HG03196 (cell line): ENCODE measurements around the gene TTC23L.
"Not testable (repeated sequence)": the region's sequence is repeated elsewhere in the genome, so short reads cannot be mapped to it uniquely, and the experiment has no call there.

ENCODE experiments used
- ATAC-seq: cut with Tn5 transposase; IDR thresholded peaks from one replicate; pipeline ENCODE4 v1.9.1; 2021; ENCODE audit not compliant: unreplicated experiment

Gene TTC23L, protein sequence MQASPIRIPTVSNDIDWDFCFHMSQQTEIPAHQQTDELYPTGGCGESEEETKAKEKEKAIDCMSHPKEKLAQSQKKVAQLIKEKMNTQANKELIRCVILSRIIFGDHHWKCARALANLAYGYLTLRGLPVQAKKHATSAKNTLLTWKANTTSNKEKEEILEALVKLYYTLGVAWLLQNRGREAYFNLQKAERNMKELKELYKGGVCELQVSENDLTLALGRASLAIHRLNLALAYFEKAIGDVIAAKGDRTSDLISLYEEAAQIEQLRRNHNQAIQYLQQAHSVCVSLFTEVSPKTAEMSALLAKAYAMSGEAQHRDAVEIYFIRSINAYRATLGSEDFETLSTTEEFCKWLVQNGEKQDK

DNA sequence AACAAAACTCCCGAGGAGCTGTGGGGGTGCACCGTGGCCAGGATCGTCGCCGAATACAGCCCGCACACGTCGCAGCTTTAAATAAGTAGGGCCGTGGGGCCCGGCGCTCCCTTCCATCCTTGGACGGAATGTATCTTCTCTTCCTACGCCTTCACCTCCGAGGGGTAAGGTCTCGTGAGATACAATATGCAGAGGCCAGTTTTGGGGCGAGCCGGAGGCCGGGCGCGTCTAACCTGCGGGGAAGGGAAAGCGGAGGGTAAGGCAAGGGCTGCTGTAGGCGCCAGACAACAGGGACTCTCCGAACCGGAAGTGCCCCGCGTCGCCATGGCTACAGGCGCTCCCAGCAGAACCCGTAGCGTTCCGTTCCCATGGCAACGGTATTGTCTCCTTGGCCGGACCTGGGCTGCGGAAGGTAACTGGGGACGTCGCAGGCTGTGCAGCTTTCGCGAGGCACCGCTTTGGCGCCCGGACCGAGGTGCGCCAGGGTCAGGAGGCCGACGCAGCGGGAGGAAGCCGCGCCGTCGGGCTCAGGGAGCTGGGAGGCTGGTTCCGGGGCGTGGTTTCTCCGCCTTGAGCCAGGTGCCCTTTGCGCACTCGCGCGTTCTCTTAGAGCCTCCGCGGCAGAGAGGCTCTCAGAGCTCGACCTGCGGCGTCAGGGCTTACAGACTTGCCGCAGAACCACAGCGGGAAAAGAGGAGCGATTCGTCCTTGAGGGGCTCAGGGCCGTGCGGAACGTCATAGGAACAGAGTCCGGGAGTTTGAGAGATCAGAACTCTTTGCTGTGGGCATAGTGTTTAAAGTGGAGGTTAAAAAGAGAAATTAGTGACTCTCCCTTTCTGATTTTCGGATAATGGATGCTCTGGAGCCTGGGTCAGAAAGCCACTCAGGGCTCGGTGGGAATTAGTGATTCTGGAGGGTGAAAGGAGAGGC, at the start of gene TTC23L:
Gene TTC23L (plus strand): TSS at position 380 of the 930 bp plus-strand sequence. CDS start 1,508 bp downstream, outside the sequence.
- ATAC-seq, result peak; percentile 97

DNA sequence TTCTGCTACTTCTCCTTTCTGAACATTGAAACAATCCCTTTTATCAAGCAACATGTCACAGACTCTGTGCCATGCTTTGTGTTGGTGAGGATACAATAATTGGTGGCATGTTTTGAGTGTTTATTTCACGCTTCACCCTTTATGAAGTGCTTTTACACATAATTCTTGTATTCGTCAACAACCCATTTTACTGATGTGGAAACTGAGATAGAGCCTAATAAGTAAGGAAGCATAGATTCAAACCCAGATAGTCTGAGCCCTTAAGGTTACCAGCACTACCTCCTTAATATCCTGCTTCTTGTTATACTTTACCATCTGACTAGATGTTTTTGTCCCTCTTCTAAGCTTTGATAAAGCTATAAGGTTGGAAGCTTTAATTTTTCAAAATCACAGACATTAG, 49.3 kb upstream of the TTC23L start:
- ATAC-seq, result no peak

DNA sequence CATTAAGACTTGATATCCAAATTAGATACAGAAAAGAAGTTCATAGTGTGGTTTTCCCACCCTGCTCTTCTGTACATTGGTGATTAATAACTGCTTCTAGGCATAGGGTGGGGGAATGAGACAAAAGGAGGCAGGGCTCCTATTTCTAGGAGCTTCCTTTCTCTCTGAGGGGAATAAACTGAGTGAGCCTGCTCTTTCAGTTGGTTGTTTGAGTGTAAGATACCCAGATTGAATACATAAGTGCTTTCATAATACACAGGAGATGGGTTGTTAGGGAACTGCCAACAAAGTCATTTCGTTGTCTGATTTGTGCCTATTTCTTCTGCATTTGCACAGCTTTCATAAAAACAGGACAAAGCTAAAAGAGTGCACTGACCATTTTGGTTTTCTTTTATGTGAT, 48.9 kb upstream of the TTC23L start:
- no peak for ATAC-seq

DNA sequence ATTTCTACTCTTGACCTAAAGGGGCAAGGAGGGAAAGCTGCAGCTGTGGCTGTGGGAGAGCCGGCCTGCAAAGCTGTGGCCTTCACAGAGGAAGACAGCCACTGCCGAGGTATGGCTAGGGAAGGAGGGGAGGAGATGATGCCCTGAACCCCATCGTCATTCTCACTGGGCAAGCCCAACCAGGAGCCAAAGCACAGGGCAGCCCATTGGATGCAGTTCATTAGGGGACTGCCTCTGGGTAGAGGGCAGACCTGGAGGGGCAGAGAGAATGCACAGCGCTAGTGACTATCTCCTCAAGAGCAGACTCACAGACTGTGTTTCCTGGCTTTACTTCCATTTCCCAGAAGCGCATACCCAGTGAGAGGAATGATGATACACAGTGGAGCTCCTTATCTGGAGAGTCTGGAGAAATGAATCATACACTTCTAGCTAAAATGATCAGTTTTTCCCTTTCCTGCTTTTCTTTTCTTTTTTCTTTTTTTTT, 47.2 kb upstream of the TTC23L start:
- no peak for ATAC-seq

DNA sequence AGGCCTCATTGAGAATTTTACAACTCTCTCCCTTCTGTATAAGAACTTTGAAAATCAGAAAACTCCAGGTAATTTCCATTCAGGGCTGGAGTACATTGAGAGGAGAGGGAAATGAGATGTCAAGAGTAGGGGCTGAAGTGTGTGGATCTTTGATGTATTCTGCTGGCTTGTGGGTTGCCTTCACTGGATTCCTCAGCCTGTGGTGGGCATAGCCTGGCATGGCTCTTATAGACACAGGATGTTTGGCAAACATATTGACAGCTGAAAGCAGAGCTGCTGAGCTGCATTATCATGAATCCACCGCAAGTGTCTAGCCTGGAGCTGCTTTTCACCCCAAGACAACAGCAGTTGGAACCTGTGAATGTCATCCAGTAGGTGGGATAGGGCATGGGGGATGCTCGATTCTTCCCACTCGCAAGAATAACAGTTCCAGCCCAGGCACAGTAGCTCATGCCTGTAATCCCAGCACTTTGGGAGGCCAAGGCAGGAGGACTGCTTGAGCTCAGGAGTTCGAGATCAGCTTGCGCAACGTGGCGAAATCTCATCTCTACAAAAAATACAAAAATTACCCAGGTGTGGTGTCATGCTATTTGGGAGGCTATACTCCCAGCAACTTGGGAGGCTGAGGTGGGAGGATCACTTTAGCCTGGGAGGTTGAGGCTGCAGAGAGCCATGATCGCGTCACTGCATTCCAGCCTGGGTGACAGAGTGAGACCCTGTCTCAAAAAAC, 36.0 kb upstream of the TTC23L start:
- ATAC-seq, result no peak

DNA sequence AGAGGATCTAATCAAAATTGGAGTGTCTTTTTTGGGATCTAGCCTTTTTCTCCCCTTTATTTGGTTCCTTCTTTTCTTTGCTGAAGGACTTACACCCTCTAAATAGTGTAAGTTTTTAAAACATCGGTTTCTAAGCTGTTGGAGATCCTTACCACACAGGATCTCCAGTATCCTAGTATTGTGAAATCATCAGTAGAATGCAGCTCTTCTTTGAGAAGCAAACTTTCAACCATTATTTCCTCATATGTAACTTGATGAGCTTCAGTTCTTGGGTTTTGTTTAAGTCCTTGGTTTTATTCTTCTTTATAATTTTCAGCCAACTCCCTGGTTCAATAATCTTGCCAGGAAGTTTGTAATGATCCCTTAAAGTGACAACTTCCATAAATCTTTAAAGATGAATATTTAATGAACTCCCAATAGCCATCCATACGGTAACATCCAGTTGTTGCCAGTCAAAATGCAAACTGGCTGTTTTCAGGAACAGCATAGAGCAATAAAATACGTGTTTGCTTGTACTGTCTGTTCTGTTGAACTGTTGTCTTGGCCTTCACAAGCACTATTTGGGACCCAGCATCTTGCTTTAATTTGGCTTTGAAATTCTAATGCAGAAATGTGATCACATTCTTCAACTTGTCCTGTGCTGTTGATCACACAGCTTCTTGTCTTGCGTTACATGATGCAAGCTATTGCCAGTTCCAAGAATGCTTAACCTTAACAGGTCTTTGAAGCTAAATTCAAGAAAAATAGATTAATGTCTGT, 34.8 kb upstream of the TTC23L start:
- no peak for ATAC-seq

DNA sequence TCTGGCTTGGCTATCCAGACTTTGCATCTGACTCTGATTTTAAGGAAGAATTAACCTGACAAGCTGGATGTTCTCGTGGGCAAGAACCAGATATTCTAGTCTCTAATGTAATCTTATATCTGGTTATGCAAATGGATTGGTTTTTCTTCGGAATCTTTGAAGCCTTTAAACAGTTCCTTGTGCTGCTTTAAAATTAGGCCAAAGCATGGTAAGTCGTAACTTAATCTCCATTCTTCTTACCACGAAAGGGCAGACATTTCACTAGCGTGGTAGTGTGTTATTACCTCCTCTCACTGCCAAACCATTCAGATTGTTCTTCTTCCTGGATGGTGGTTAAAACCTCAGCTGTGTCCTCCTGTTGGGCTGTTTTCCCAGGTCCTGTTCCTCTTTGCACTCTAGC, 34.1 kb upstream of the TTC23L start:
- ATAC-seq, result no peak

DNA sequence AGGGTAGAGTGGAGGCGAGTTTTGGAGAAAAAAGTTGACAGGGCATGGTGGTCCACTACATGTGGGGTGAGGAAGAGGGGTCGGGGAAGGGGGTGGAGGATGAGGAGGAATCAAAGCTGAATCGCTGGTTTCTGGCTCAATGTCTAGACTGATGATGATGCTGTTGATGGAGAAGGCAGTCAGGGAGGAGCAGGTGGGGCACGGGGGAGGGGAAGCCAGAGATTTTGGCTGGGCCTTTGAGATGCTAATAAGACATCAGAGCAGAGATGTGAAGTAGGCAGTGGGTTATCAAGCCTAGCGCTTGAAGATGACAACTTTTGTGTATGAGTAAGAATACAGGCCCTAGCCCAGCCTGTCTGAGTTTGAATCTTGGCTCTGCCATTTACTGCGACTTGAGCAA, 32.4 kb upstream of the TTC23L start:
- ATAC-seq, result no peak

DNA sequence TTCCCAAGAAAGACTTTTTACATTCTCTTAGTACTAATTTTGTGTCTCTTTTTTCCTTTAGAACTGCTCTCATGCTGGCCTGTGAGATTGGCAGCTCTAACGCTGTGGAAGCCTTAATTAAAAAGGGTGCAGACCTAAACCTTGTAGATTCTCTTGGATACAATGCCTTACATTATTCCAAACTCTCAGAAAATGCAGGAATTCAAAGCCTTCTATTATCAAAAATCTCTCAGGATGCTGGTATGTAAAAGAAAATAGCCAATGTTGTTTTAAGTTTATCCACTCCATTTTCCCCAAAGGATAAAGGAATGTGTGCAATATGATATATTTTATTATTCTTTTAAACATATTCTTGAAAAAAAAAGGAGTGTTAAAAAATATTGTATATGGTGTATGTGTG, 27.3 kb upstream of the TTC23L start:
- ATAC-seq, result no peak

DNA sequence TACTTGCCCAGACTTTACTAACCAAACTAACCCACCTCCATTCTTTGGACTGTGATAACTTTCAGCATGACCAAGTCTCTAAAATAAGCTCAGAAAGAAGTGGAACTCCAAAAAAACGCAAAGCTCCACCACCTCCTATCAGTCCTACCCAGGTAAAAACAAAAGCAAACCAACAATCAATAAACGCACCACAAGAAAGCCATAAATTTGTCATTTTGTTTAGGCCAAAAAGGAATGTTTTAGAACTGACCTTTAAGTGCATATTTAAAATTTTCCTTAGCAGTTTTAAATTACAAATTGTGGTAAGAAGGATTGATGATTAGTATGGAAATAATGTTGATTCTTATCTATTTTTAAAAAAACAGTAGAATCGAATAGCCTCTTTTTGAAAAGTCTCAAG, 25.5 kb upstream of the TTC23L start:
- no peak for ATAC-seq

DNA sequence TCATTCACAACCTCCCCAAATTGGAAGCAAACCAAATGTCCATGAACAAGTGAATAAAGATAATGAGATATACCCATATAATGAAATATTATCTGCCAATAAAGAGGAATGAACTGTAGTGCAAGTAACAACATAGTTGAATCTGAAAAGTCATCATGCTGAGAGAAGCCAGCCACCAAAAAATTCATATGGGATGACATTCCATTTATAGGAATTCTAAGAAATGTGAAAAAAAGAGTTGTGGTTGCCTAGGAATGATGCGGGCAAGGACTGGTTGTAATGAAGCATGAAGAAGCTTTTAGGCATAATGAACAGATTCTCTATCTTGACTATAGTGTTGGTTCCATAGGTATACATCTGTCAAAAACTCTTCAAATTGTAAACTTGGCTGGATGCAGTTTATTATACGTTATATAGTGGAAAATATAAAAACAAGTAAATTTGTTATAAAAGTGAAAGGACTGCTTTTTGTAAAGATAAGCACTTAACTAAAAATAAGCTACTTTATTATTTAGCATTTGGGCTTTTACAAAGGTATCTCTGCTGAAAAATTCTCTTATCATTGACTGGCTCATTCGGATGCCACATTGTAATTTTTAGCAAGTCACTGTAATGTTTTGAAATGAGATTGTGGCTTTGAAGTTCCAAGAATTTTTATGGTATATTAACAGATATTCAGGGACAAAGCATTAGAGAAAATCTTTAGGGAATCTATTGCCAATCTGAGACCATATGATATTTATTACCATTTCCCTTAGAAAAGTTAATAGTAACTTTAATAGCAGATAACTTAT, 21.2 kb upstream of the TTC23L start:
- ATAC-seq, result no peak

DNA sequence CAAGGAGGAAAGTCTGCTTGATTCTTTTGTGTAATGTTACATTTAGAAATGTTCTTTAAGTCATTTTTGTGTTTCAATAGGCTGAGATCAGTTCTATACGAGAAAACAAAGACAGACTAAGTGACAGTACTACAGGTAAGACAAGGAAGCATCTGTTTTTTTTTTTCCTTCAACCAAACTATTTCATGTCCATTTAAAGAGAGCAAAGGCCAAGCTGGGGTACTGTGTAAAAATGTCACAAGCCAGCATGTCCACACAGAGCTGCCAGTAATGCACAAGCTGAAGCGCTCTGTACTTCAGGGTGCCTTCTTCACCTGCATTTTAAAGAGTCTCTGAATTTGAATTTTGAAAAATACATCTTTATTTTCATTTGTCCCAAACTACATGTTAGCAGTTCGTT, 20.2 kb upstream of the TTC23L start:
- ATAC-seq, result no peak

DNA sequence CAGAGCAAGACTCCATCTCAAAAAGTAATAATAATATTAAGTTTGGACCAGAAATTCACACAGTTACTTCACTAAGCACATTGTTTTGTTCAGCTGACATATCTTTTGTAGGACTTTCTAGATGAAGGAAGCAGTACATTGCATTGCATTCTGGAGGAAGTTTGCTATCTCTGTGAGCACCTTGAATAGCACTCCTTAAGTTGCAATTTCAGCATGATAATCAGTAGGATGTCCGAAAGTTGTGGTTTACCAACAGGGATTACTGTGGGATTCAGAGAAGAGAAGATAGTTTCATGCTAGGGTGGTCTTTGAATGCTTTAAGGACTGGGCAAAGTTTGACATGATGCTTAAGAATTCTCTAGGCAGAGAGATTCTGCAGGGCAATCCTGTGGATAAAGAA, 18.4 kb upstream of the TTC23L start:
- ATAC-seq, result no peak

DNA sequence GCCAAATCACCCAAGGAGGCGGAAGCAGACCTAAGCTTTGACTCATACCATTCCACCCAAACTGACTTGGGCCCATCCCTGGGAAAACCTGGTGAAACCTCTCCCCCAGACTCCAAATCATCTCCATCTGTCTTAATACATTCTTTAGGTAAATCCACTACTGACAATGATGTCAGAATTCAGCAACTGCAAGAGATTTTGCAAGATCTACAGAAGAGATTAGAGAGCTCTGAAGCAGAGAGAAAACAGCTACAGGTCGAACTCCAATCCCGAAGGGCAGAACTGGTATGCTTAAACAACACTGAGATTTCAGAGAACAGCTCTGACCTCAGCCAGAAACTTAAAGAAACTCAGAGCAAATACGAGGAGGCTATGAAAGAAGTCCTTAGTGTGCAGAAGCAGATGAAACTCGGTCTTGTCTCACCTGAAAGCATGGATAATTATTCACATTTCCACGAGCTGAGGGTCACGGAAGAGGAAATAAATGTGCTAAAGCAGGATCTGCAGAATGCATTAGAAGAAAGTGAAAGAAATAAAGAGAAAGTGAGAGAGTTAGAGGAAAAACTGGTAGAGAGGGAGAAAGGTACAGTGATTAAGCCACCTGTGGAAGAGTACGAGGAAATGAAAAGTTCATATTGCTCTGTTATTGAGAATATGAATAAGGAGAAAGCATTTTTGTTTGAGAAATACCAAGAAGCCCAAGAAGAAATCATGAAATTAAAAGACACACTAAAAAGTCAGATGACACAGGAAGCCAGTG, 15.8 kb upstream of the TTC23L start:
- ATAC-seq, result no peak

DNA sequence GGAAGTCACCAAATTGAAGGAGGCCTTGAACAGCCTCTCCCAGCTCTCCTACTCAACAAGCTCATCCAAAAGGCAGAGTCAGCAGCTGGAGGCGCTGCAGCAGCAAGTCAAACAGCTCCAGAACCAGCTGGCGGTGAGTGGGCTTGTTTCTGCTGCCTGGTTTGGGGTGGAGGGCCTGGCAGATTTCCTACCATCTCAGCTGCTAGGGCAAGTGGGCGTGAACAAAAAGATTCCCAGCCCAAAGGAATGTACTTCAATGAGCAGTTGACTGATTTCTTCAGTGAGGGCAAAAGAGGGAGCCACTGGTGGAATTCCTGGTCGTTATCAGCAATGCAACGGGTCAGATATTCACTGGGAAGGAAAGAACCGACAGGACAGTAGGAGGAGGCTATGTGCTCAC, 12.6 kb upstream of the TTC23L start:
- ATAC-seq, result no peak

DNA sequence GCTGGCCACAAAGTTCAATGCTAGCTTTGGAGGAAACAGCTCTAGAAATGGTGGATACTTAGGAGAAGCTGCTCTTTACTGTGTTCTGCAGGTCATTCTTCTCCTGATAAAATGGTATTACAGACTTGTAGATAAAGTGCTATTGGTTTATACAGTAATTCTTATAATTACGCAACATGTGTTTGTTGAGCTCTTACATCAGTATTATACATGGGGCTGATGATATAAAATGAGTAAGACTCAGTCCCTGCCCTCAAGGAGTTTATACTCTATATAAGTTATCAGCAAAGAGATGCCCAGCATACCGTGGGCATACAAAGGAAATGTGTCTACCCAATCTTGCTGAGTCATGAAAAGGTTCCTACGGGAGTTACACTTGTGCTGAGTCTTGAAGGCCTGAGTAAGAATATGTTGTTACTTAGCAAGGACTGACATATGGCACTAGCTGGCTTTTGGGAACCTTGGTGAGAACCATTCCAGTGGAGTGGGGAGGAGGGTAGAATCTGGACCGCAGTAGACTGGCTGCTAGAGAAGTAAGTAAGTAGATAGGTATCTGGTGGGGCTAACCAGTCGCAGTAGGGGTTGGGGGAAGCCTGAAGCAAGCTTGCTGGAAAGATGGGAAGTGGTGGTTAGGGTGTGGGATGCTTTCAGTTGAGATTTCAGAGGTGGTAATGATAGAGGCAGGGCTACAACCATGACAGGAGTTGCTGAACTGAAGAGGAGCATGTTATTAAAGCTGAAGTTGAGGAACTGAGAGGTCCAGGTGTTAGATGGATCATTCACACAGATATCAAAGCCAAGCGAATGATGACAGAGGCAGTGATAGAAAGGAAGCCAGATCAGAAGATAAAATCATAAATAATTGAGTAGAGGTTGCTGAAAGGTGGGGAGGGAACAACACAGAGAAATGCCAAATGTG, 11.1 kb upstream of the TTC23L start:
- ATAC-seq, result no peak

DNA sequence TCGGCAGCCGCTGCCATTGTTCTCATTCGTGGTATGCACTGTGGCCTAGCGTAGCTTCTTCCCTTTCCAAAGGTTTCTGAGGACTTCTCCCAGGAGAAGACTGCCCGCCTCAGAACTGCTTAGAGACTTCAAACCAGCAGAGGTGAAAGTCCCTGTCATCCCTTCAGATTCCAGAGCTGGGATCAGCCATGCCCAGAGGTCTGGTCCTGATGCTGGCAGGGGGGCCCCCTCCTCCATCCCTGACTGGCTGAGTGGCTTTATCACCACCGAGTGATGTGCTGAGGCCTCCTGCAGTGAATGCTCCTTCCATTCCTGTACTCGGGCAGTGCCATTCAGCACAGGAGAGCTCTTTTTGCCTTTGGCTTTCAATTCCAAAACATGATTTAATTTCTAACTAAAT, 8.1 kb upstream of the TTC23L start:
- not testable (repeated sequence) for ATAC-seq

DNA sequence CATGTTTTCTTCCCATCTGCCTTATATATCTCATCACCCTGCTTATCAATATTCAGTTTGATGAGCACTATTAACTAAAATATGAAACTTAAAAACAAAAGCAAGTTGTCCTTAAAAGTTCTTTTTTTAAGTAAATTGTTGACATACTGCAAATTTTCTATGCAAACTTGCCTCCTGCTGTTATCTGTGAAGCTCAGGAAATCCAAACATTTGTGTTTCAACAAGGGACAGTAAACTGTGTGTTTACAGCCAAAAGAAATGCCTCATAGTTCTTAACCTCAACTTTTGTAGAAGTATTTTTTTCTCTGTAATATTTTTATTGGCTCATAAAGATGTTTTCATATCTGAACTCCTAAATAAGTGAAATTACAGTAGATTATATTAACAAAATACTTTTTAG, 7.7 kb upstream of the TTC23L start:
- no peak for ATAC-seq
